Measurements from ENCODE around the gene SLC41A2. TPM values are rescaled to one million over a fixed set of nuclear protein-coding genes. Genes with fewer than 3 reads are reported as not detected.

SLC41A2 gene
- total RNA-seq, 1 experiment from 2014 or later: 3.8 TPM

DNA sequence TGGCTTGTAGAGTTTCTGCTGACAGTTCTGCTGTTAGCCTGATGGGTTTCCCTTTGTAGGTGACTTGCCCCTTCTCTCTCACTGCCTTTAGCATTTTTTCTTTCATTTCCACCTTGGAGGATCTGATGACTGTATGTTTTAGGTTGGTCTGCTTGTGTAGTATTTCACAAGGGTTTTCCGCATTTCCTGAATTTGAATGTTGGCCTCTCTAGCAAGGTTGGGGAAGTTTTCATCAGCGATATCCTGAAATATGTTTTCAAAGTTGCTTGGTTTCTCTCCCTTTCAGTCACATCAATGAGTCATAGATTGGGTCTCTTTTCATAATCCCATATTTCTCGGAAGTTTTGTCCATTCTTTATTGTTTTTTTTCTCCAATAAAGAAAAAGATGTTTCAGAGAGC lies 39.5 kb upstream of the SLC41A2 start:
- H3K4me1 Mint-ChIP-seq: no peaks in the 10 kb centered on the region
- CTCF ChIA-PET: no interaction called here
- no peaks in the 10 kb centered on the region; the same call in 1 of the 2 replicates for H3K9me3 Mint-ChIP-seq
- POLR2A ChIA-PET: no interaction called here
- H3K27ac Mint-ChIP-seq: no peak overlapping the region
- H3K36me3 Mint-ChIP-seq: peaks cover 90% of the 10 kb centered on the region
- TF ChIP-seq, protein P1, sequence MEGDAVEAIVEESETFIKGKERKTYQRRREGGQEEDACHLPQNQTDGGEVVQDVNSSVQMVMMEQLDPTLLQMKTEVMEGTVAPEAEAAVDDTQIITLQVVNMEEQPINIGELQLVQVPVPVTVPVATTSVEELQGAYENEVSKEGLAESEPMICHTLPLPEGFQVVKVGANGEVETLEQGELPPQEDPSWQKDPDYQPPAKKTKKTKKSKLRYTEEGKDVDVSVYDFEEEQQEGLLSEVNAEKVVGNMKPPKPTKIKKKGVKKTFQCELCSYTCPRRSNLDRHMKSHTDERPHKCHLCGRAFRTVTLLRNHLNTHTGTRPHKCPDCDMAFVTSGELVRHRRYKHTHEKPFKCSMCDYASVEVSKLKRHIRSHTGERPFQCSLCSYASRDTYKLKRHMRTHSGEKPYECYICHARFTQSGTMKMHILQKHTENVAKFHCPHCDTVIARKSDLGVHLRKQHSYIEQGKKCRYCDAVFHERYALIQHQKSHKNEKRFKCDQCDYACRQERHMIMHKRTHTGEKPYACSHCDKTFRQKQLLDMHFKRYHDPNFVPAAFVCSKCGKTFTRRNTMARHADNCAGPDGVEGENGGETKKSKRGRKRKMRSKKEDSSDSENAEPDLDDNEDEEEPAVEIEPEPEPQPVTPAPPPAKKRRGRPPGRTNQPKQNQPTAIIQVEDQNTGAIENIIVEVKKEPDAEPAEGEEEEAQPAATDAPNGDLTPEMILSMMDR (IDR thresholded peaks at IDR 0.05): no peak
- TF ChIP-seq, protein P2, sequence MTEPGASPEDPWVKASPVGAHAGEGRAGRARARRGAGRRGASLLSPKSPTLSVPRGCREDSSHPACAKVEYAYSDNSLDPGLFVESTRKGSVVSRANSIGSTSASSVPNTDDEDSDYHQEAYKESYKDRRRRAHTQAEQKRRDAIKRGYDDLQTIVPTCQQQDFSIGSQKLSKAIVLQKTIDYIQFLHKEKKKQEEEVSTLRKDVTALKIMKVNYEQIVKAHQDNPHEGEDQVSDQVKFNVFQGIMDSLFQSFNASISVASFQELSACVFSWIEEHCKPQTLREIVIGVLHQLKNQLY (CRISPR knock-in tag; IDR thresholded peaks at IDR 0.05): no peak
- TF ChIP-seq ZNF138 (CRISPR knock-in tag; conservative IDR thresholded peaks at IDR 0.05): no peak
- no peak for TF ChIP-seq HMGA2 (CRISPR knock-in tag; IDR thresholded peaks at IDR 0.05)
- TF ChIP-seq ESRRA (CRISPR knock-in tag; IDR thresholded peaks at IDR 0.05; ENCODE audit: borderline replicate concordance): no peak
- DNase-seq (ENCODE audit: low spot score) (no peak), ATAC-seq (no peak)
- H3K27me3 Mint-ChIP-seq (ENCODE audit: low read depth): no peaks in the 10 kb centered on the region
- H3K4me3 Mint-ChIP-seq: no peak overlapping the region

DNA sequence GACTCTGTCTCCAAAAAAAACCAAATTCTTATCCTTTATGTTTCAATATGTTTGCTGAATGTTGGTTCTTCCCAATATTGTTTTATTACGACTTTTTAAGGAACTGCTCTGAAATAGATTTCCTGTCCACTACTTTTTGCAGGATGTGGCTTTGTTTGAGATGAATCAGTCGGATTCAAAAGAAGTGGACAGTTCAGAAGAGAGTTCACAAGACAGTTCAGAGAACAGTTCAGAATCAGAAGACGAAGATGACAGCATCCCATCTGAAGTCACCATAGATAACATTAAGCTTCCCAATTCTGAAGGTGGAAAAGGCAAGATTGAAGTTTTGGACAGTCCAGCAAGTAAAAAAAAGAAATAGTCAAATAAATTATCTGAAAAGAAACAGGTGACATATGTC lies 36.2 kb upstream of the SLC41A2 start:
- no peak overlapping the region for H3K27ac Mint-ChIP-seq
- no peaks in the 10 kb centered on the region for H3K27me3 Mint-ChIP-seq (ENCODE audit: low read depth)
- ChIA-PET CTCF (no interaction called here), POLR2A (no interaction called here)
- TF ChIP-seq NR3C1 (CRISPR knock-in tag; conservative IDR thresholded peaks at IDR 0.05; ENCODE audit: low read depth) (no peak), IRF2 (CRISPR knock-in tag; IDR thresholded peaks at IDR 0.05; ENCODE audit: borderline replicate concordance, low read depth) (no peak), ZNF671 (CRISPR knock-in tag; IDR thresholded peaks at IDR 0.05) (no peak), OVOL2 (CRISPR knock-in tag; IDR thresholded peaks at IDR 0.05; ENCODE audit: borderline replicate concordance) (no peak), ESRRA (CRISPR knock-in tag; IDR thresholded peaks at IDR 0.05; ENCODE audit: borderline replicate concordance) (no peak), PRRX2 (CRISPR knock-in tag; IDR thresholded peaks at IDR 0.05) (no peak), ZNF219 (CRISPR knock-in tag; IDR thresholded peaks at IDR 0.05; ENCODE audit: borderline replicate concordance) (no peak), RORB (CRISPR knock-in tag; IDR thresholded peaks at IDR 0.05) (no peak)
- TF ChIP-seq, protein P3, sequence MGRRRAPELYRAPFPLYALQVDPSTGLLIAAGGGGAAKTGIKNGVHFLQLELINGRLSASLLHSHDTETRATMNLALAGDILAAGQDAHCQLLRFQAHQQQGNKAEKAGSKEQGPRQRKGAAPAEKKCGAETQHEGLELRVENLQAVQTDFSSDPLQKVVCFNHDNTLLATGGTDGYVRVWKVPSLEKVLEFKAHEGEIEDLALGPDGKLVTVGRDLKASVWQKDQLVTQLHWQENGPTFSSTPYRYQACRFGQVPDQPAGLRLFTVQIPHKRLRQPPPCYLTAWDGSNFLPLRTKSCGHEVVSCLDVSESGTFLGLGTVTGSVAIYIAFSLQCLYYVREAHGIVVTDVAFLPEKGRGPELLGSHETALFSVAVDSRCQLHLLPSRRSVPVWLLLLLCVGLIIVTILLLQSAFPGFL (CRISPR knock-in tag; IDR thresholded peaks at IDR 0.05; ENCODE audit: borderline replicate concordance): no peak
- TF ChIP-seq, protein P4, sequence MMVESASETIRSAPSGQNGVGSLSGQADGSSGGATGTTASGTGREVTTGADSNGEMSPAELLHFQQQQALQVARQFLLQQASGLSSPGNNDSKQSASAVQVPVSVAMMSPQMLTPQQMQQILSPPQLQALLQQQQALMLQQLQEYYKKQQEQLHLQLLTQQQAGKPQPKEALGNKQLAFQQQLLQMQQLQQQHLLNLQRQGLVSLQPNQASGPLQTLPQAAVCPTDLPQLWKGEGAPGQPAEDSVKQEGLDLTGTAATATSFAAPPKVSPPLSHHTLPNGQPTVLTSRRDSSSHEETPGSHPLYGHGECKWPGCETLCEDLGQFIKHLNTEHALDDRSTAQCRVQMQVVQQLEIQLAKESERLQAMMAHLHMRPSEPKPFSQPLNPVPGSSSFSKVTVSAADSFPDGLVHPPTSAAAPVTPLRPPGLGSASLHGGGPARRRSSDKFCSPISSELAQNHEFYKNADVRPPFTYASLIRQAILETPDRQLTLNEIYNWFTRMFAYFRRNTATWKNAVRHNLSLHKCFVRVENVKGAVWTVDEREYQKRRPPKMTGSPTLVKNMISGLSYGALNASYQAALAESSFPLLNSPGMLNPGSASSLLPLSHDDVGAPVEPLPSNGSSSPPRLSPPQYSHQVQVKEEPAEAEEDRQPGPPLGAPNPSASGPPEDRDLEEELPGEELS (CRISPR knock-in tag; IDR thresholded peaks at IDR 0.05): no peak
- TF ChIP-seq, protein P5, sequence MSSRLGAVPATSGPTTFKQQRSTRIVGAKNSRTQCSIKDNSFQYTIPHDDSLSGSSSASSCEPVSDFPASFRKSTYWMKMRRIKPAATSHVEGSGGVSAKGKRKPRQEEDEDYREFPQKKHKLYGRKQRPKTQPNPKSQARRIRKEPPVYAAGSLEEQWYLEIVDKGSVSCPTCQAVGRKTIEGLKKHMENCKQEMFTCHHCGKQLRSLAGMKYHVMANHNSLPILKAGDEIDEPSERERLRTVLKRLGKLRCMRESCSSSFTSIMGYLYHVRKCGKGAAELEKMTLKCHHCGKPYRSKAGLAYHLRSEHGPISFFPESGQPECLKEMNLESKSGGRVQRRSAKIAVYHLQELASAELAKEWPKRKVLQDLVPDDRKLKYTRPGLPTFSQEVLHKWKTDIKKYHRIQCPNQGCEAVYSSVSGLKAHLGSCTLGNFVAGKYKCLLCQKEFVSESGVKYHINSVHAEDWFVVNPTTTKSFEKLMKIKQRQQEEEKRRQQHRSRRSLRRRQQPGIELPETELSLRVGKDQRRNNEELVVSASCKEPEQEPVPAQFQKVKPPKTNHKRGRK (CRISPR knock-in tag; IDR thresholded peaks at IDR 0.05; ENCODE audit: borderline replicate concordance): no peak
- TF ChIP-seq, protein P1 (IDR thresholded peaks at IDR 0.05): no peak
- no peak overlapping the region for H3K4me3 Mint-ChIP-seq
- ATAC-seq: no peak
- no peaks in the 10 kb centered on the region for H3K9me3 Mint-ChIP-seq
- DNase-seq (ENCODE audit: low spot score): no peak
- peaks cover 90% of the 10 kb centered on the region for H3K36me3 Mint-ChIP-seq
- no peaks in the 10 kb centered on the region for H3K4me1 Mint-ChIP-seq
